ENCODE measurements around the gene SMC3. TPM values are rescaled to one million over a fixed set of nuclear protein-coding genes. Genes with fewer than 3 reads are reported as not detected.
A peak's percentile ranks its signal among the peaks of the same experiment; 100 is the strongest.
"Not testable (repeated sequence)": the region's sequence is repeated elsewhere in the genome, so short reads cannot be mapped to it uniquely, and the experiment has no call there.

Gene SMC3
- total RNA-seq, 1 donor from 2014 or later = 60.6 TPM

DNA sequence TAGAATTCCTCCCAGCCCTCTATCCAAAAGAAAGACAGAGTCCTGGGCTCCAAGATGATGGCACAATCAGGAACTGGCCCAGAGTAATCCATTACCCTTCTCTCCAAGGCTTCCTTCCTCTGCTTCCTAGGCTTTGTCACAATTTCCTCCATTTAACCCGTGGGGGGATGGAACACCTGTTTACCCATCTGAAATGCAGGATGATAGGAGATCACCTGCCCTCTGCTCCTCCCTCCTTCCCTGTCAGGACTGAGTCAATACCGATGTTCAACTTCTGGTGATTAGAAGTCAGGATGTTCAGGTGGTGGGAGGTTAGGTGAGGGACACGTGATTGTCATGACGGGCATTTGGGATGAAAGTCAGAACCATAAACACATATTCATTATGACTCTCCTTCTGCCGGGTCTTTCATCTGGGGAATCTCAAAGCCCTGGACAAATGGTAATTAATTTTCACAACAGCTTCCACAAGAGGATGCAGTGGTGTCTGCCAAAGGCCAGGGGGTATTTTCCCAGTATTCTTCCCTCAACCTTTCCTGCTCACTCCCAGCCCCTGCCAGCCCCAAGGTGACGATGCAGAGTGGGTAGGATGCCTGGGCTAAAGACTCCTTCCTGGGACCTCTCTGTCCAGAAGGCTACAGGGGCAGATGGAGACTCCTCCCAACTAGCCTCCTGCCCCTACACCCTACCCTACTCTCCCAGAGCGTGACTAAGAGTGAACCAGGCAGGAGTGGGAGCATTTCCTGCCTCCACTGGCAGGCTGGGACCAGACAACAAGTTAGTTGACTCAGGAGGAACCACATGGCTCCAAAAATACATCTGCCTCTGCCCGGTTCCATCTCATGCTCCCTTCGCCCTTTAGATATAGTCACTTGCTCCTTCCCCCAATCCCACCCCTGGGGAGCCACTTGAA is 41.9 kb upstream of the SMC3 start:
- H3K9me3 Mint-ChIP-seq = no peaks in the 10 kb centered on the region
- peaks cover 4% of the 10 kb centered on the region for H3K4me1 Mint-ChIP-seq (ENCODE audit: unreplicated experiment)
- H3K4me3 Mint-ChIP-seq = no peak overlapping the region
- H3K27ac Mint-ChIP-seq = no peak overlapping the region
- H3K27me3 Mint-ChIP-seq = peaks cover 17% of the 10 kb centered on the region
- TF ChIP-seq, protein P1, sequence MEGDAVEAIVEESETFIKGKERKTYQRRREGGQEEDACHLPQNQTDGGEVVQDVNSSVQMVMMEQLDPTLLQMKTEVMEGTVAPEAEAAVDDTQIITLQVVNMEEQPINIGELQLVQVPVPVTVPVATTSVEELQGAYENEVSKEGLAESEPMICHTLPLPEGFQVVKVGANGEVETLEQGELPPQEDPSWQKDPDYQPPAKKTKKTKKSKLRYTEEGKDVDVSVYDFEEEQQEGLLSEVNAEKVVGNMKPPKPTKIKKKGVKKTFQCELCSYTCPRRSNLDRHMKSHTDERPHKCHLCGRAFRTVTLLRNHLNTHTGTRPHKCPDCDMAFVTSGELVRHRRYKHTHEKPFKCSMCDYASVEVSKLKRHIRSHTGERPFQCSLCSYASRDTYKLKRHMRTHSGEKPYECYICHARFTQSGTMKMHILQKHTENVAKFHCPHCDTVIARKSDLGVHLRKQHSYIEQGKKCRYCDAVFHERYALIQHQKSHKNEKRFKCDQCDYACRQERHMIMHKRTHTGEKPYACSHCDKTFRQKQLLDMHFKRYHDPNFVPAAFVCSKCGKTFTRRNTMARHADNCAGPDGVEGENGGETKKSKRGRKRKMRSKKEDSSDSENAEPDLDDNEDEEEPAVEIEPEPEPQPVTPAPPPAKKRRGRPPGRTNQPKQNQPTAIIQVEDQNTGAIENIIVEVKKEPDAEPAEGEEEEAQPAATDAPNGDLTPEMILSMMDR (conservative IDR thresholded peaks at IDR 0.05) = no peak
- DNase-seq (ENCODE audit: extremely low spot score, unreplicated experiment) = no peak
- H3K36me3 Mint-ChIP-seq = no peaks in the 10 kb centered on the region

GRCh38 chr10:110527731-110528171 is 39.7 kb upstream of the SMC3 start:
- TF ChIP-seq, protein P1 (conservative IDR thresholded peaks at IDR 0.05) = no peak
- no peak overlapping the region for H3K4me3 Mint-ChIP-seq
- no peaks in the 10 kb centered on the region for H3K9me3 Mint-ChIP-seq
- H3K4me1 Mint-ChIP-seq (ENCODE audit: unreplicated experiment) = peaks cover 4% of the 10 kb centered on the region
- no peak overlapping the region for H3K27ac Mint-ChIP-seq
- no peak for DNase-seq (ENCODE audit: extremely low spot score, unreplicated experiment)
- H3K36me3 Mint-ChIP-seq = no peaks in the 10 kb centered on the region
- peaks cover 21% of the 10 kb centered on the region for H3K27me3 Mint-ChIP-seq

GRCh38 chr10:110528224-110528996 is 39.1 kb upstream of the SMC3 start:
- no peaks in the 10 kb centered on the region for H3K36me3 Mint-ChIP-seq
- DNase-seq (ENCODE audit: extremely low spot score, unreplicated experiment) = no peak
- H3K27me3 Mint-ChIP-seq = peaks cover 21% of the 10 kb centered on the region
- no peak overlapping the region for H3K4me3 Mint-ChIP-seq
- no peak overlapping the region for H3K27ac Mint-ChIP-seq
- H3K9me3 Mint-ChIP-seq = no peaks in the 10 kb centered on the region
- peaks cover 4% of the 10 kb centered on the region for H3K4me1 Mint-ChIP-seq (ENCODE audit: unreplicated experiment)
- TF ChIP-seq, protein P1 (conservative IDR thresholded peaks at IDR 0.05) = no peak

DNA sequence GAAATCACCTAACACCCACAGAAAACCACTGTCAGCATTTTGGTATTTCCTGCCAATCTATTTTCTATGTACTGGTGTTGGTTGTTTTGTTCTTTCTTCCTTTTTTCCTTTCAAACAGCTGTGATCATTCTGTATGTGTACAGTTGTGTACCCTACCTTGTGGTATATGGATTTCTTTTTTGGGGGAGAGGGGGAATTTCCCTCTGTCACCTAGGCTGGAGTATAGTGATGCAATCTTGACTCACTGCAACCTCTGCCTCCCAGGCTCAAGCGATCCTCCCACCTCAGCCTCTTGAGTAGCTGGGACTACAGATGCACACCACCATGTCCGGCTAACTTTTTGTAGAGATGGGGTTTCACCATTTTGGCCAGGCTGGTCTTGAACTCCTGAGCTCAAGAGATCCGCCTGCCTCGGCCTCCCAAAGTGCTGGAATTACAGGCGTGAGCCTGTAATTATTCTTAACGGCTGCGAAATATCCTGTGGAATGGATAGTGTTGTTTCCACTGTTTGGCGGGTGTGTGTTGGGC is 38.4 kb upstream of the SMC3 start:
- H3K4me1 Mint-ChIP-seq (ENCODE audit: unreplicated experiment) = not testable (repeated sequence)

GRCh38 chr10:110529596-110530011 is 37.9 kb upstream of the SMC3 start:
- peak overlapping the region; percentile 75 for H3K27ac Mint-ChIP-seq
- H3K27me3 Mint-ChIP-seq = peaks cover 17% of the 10 kb centered on the region
- peaks cover 4% of the 10 kb centered on the region for H3K4me1 Mint-ChIP-seq (ENCODE audit: unreplicated experiment)
- TF ChIP-seq, protein P1 (conservative IDR thresholded peaks at IDR 0.05) = no peak
- H3K36me3 Mint-ChIP-seq = no peaks in the 10 kb centered on the region
- DNase-seq (ENCODE audit: extremely low spot score, unreplicated experiment) = no peak
- peak overlapping the region; percentile 6 for H3K4me3 Mint-ChIP-seq
- no peaks in the 10 kb centered on the region for H3K9me3 Mint-ChIP-seq

More for the DNA sequence above, 38.4 kb upstream of the SMC3 start:
- not testable (repeated sequence) for DNase-seq (ENCODE audit: extremely low spot score, unreplicated experiment); H3K4me3 Mint-ChIP-seq; H3K9me3 Mint-ChIP-seq; H3K36me3 Mint-ChIP-seq; H3K27ac Mint-ChIP-seq
- H3K27me3 Mint-ChIP-seq = peaks cover 18% of the 10 kb centered on the region

Measured in type B pancreatic cell (in vitro differentiated cells).